ENCODE data around the gene DYNC2I2.
"Not testable (repeated sequence)": the region's sequence is repeated elsewhere in the genome, so short reads cannot be mapped to it uniquely, and the experiment has no call there.

DYNC2I2 gene

DNA sequence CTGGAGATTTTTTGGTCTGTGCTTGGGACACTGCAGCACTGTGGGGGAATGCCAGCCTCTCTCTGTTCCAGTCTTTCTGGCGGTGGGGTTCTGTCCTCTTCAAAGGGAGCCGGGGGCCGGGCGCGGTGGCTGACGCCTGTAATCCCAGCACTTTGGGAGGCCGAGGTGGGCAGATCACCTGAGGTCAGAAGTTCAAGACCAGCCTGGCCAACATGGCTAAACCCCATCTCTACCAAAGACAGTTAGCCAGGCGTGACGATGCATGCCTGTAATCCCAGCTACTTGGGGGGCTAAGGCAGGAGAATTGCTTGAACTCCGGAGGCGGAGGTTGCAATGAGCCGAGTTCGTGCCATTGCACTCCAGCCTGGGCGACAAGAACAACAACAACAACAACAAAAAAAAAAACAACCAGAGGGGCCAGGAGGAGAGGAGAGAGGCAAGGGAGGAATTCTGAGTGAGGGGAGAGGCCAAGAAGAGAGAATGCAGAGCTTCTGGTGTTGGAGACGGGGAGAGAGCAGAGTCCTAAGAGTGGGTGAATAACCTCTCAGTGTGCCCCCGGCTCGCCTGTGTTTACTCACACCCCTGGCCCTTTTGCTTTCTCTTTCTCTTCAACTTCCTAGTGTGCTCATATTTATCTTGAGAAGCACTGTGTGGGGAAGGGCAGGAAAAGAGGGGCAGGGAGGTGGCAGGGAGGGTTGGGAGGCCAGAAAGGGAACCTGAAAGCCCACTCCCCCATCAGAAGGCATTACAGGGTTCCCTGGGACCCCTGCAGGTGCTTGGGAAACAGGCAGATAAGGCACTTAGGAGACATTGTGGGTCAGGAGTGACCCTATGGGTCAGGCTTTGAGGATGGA lies 29.2 kb upstream of the DYNC2I2 start:
- DNase-seq = peak; percentile 67

- DNase-seq = peak; percentile 81
Measured at GRCh38 chr9:128684325-128685199, 27.9 kb upstream of the DYNC2I2 start.

DNA sequence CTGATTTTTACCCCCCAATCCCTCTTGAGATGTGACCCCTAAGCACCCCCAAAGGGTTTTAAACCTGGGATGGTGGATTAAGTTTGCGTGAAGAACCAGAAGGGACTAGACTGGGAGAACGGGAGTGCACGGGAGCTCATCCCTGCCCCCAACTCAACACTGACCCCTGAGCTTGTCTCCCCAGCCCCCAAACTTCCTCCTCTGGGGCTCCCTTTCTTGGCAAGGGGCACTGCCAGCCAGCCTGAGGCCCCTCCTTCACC lies 27.3 kb upstream of the DYNC2I2 start:
- no peak for DNase-seq

- peak; percentile 37 for DNase-seq
Measured at GRCh38 chr9:128683340-128684064, 26.9 kb upstream of the DYNC2I2 start.

GRCh38 chr9:128677794-128678193 lies 21.1 kb upstream of the DYNC2I2 start:
- no peak for DNase-seq

DNA sequence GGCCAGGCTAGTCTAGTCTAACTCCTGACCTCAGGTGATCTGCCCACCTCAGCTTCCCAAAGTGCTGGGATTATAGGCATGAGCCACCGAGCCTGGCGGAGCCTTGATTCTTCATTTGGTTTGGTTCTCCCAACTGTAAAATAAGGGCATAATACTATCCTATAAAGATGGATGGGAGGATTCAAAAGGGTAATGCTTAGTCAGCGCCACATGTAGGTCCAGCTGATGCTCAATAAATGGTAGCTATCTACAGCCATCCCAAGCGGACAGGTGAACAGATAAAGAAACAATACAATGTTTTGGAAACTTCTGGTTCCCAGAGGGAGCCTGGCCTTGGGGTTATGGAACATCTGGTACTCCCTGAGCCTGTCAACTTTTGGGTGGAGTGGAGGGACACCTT lies 18.7 kb upstream of the DYNC2I2 start:
- DNase-seq = no peak

GRCh38 chr9:128669786-128670185 lies 13.1 kb upstream of the DYNC2I2 start:
- no peak for DNase-seq

DNA sequence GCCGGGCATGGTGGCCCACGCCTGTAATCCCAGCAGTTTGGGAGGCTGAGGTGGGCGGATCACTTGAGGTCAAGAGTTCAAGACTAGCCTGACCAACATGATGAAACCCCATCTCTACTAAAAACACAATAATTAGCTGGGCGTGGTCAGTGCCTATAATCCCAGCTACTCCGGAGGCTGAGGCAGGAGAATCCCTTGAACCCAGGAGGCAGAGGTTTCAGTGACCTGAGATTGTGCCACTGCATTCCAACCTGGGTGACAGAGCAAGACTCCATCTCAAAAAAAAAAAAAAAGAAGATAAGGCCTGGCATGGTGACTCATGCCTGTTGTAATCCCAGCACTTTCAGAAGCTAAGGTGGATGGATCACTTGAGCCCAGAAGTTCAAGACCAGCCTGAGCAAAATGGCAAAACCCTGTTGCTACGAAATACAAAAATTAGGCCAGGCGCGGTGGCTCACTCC lies 9.9 kb upstream of the DYNC2I2 start:
- not testable (repeated sequence) for DNase-seq

- DNase-seq = no peak
Measured at GRCh38 chr9:128657796-128658195, 1.1 kb upstream of the DYNC2I2 start.

DNA sequence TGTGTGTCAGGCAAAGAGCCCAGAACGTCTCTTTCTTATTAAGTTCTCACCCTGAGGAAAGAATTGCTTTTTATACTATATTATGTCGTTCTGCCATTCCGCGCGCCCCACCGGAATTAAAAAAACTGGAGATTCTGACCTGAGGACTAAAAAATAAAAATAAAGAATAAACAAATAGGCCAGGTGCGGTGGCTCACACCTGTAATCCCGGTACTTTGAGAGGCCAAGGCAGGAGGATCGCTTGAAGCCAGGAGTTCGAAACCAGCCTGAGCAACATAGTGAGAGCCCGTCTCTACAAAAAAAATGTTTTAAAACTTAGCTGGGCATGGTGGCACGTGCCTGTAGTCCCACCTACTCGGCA lies 677 bp upstream of the DYNC2I2 start:
- DNase-seq = no peak

DNA sequence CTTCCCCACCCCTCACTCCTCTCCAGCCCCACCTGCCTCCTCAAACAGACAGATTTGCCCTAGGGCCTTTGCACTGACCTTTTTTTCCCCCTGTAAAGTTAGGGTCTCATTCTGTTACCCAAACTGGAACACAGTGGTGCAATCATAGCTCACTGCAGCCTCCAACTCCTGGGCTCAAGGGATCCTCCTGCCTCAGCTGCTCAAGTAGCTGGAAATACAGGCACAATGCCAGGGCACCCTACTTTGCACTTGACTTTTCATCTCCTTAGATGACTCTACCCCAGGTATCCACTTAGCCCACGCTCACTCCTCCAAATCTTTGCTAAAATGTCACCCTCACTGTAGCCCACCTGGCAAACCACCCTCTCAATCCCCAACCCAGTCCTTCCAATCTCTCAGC lies 2.2 kb downstream of the DYNC2I2 start:
- DNase-seq = no peak

DNA sequence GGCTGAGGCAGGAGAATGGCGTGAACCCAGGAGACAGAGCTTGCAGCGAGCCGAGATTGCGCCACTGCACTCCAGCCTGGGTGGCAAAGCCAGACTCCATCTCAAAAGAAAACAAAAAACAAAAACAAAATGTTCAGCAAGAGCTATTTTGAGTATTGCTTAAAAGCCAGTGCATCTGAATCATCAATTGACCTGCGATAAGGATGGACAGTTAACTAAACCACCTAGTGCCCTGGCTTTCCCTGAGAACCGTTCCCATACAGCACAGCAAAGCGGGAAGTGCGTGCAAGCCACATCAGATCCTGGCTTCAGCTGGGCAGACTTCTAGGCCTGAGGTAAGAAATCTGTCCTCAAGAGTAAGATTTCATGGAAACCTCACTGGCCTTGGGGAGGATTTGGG lies 2.7 kb downstream of the DYNC2I2 start:
- DNase-seq = no peak

DNA sequence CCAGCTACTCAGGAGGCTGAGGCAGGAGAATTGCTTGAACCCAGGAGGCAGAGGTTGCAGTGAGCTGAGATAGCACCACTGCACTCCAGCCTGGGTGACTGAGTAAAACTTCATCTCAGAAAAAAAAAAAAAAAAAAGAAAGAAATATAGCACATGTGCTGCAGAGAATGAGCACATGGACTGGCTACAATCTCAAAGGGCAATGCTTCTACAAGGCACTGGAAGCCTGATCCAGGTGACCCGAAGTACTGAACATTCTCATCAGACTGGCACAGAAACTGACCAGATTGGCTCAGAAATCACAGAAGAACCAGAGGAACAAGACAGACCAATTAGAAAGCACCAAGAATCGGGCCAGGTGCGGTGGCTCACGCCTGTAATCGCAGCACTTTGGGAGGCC lies 4.8 kb downstream of the DYNC2I2 start:
- DNase-seq = no peak

GRCh38 chr9:128648206-128648605 lies 8.4 kb downstream of the DYNC2I2 start:
- DNase-seq = peak; percentile 80

GRCh38 chr9:128643519-128644300 lies 12.9 kb downstream of the DYNC2I2 start:
- no peak for DNase-seq

GRCh38 chr9:128642675-128643245 lies 13.9 kb downstream of the DYNC2I2 start:
- DNase-seq = no peak

DNA sequence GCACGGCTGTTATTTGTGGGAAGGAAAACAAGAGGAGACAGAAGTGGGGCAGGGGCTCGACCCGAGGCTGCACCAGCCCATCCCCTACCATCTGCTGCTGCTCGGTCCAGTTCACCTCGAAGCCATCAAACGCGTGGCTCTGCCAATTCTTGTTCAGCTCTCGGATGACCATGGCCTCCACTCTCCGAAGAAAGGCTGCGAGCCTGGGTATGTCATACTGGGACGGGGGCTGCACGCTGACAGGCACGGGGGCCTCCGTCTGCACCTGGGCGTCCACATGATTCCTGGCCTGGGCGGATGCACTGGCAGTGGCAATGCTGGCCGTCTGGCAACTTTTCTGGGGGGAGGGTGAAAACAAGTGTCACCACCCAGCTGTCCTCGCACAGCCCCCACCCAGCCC lies 16.0 kb downstream of the DYNC2I2 start:
- DNase-seq = no peak

DNA sequence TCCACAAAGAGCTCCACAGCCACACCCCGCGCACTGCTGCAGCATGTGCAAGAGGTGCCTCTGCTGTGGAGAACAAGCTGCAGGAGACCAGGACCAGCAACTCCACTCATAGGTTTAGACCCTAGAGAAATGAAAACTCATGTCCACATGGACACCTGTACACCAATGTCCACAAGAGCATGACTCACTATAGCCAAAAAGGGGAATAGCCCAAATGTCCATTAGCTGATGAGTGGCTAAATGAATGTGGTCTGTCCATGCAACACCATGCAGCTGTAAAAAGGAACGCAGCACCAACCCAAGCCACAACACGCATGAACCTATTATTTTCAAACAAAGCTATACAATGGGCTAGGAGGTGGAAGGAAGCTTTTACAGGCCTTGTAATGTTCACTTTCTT lies 18.1 kb downstream of the DYNC2I2 start:
- no peak for DNase-seq

- DNase-seq = no peak
Measured at GRCh38 chr9:128637656-128638055, 19.0 kb downstream of the DYNC2I2 start.

GRCh38 chr9:128636556-128637530 lies 19.8 kb downstream of the DYNC2I2 start:
- no peak for DNase-seq

GRCh38 chr9:128636024-128636390 lies 20.6 kb downstream of the DYNC2I2 start:
- DNase-seq = no peak
